Thyroid gland (tissue), 4 donors: Measurements from ENCODE around the gene MESD. TPM values are rescaled to one million over a fixed set of nuclear protein-coding genes. Genes with fewer than 3 reads are reported as not detected.

ENCODE experiments used
- DNase-seq, 2 donors: peaks; one replicate each; pipeline ENCODE4 v3.0.0-alpha.2; 2019
- H3K27ac ChIP-seq, 3 donors: fragments of 200-600 bp; sonication (generic); 1 replicate in 2 of 3; 2 replicates in 1 of 3; pipeline ENCODE4 v1.5.1; 2016 to 2019; ENCODE audit warnings: mild to moderate bottlenecking in 1 of 3, moderate library complexity in 1 of 3
- H3K27me3 ChIP-seq: fragments of 200-600 bp; sonication (generic); one replicate; pipeline ENCODE4 v1.5.1; 2019
- H3K36me3 ChIP-seq, 2 donors: fragments of 200-600 bp; sonication (generic); one replicate each; pipeline ENCODE4 v1.5.1; 2016 to 2019
- H3K4me1 ChIP-seq, 2 donors: fragments of 200-600 bp; sonication (generic); one replicate each; pipeline ENCODE4 v1.5.1; 2017 to 2019
- H3K4me3 ChIP-seq, 3 donors: fragments of 200-600 bp; sonication (generic); replicated peaks in 1 of 3; 1 replicate in 2 of 3; 2 replicates in 1 of 3; pipeline ENCODE4 v1.5.1; 2016; ENCODE audit warnings: mild to moderate bottlenecking in 1 of 3
- H3K9me3 ChIP-seq: fragments of 200-600 bp; sonication (generic); one replicate; pipeline ENCODE4 v1.5.1; 2017
- CTCF ChIP-seq, 6 experiments: fragments of 200-600 bp in 3 of 6; fragments of 450-650 bp in 3 of 6; sonication (generic) in 3 of 6; IDR thresholded peaks; one replicate each; pipeline ENCODE4 v1.5.1; 2016 to 2019; ENCODE audit warnings: antibody characterized with exemption in 6 of 6, mild to moderate bottlenecking in 2 of 6, inconsistent platforms in 1 of 6, moderate library complexity in 1 of 6
- POLR2A ChIP-seq, 2 donors: fragments of 450-650 bp; IDR thresholded peaks; one replicate each; pipeline ENCODE4 v1.6.1; 2017; ENCODE audit warnings: antibody characterized with exemption in 2 of 2, mild to moderate bottlenecking in 2 of 2, moderate library complexity in 1 of 2
- WGBS, 2 donors: methylation state at CpG; one replicate each; pipeline ENCODE4 v1.1.5; 2017; 5-methylcytosine and 5-hydroxymethylcytosine counted together
- intact Hi-C: fragments of 100-400 bp; cut with DNase I; formaldehyde crosslinking; loops from one replicate; pipeline ENCODE4 v1.15.1; 2023
- total RNA-seq, 4 donors: library from RNA; depleted of rRNA; stranded (reverse); fragments of >200 nt; gene quantifications; one replicate each; pipeline ENCODE4 v1.2.3, GENCODE V29; 2016

MESD gene
- total RNA-seq, 4 donors from 2014 or later, result 53.7 to 74.6 (median 70.9) TPM

DNA sequence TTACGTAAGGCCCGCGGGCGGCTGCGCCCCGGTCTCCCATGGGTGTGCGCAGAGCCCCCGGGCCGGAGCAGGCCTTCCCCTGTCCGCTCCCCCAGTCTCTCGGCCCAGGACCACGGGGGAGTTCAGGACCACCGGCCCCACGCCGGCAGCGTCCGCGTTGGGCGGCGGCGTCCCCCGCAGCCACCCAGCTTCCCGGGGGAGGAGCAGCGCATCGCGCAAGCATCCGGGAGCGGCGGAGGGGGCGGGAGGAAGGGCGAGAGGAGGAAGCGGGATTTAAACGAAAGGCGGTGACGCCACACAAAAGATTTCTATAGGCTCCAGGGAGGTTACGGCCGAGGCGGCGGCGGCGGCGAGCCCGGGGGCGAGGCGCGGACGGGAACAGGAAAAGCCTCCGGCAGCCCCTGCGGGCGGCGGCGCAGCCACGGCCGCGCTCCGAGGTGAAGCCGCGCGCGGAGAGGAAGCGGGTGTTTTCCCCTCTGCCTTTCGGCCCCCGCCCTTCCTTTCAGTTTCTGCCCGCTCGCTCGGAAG, 11.1 kb upstream of the MESD start, which contains the start of gene TLNRD1:
Gene TLNRD1, plus strand, starts transcription at position 300 of the 528 bp plus-strand sequence. CDS start 1,349 bp downstream, outside the sequence.
- DNase-seq, result peak; percentile 77
- 0% methylated on average over 36 to 37 of the region's 66 CpGs for WGBS, 2 donors
- peaks cover 0 to 5% of the 10 kb centered on the region in 2 donors for H3K36me3 ChIP-seq
- H3K4me3 ChIP-seq, result peak within 1 kb of the TSS; percentile 64 to 90 (median 87)
- H3K27me3 ChIP-seq, result no peaks in the 10 kb centered on the region
- no peaks in the 10 kb centered on the region for H3K9me3 ChIP-seq
- TF ChIP-seq CTCF (IDR thresholded peaks at IDR 0.05) (no peak), POLR2A (IDR thresholded peaks at IDR 0.05) (peak; percentile 35 to 72)
- peak within 1 kb of the TSS; percentile 83 to 96 (median 92) for H3K27ac ChIP-seq
- intact Hi-C loops, result no loop called here
- peaks cover 5 to 16% of the 10 kb centered on the region in 2 donors for H3K4me1 ChIP-seq

- no peak for DNase-seq
- H3K27me3 ChIP-seq, result no peaks in the 10 kb centered on the region
- H3K36me3 ChIP-seq, result peaks cover 0 to 5% of the 10 kb centered on the region in 2 donors
- no peak for TF ChIP-seq CTCF (IDR thresholded peaks at IDR 0.05)
- no peak for TF ChIP-seq POLR2A (IDR thresholded peaks at IDR 0.05)
- peak overlapping the region; percentile 83 to 96 (median 92) for H3K27ac ChIP-seq
- H3K4me3 ChIP-seq, result peak overlapping the region; percentile 64 to 90 (median 87)
- no peaks in the 10 kb centered on the region for H3K9me3 ChIP-seq
- peaks cover 5 to 16% of the 10 kb centered on the region in 2 donors for H3K4me1 ChIP-seq
- WGBS, 2 donors, result 8 to 18% methylated on average over 18 to 21 of the region's 21 CpGs
- intact Hi-C loops, result no loop called here
Measured at GRCh38 chr15:81000144-81000623, 10.6 kb upstream of the MESD start.

- WGBS, 2 donors, result 79 to 82% methylated on average over 13 of the region's 13 CpGs
- intact Hi-C loops, result no loop called here
- Histone ChIP-seq H3K9me3 (no peaks in the 10 kb centered on the region), H3K27me3 (no peaks in the 10 kb centered on the region), H3K4me3 (no peak overlapping the region), H3K27ac (peak overlapping the region in 2 of 3 donors; percentile 92 to 96), H3K36me3 (peaks cover 0 to 5% of the 10 kb centered on the region in 2 donors), H3K4me1 (peaks cover 5 to 16% of the 10 kb centered on the region in 2 donors)
- TF ChIP-seq POLR2A (IDR thresholded peaks at IDR 0.05) (no peak), CTCF (IDR thresholded peaks at IDR 0.05) (no peak)
- no peak for DNase-seq
Measured at GRCh38 chr15:80999623-81000036, 10.0 kb upstream of the MESD start.

- H3K9me3 ChIP-seq, result no peaks in the 10 kb centered on the region
- H3K36me3 ChIP-seq, result peaks cover 0 to 5% of the 10 kb centered on the region in 2 donors
- no peak for TF ChIP-seq CTCF (IDR thresholded peaks at IDR 0.05)
- TF ChIP-seq POLR2A (IDR thresholded peaks at IDR 0.05), result no peak
- H3K4me3 ChIP-seq, result no peak overlapping the region
- no peak overlapping the region for H3K27ac ChIP-seq
- intact Hi-C loops, result no loop called here
- 53 to 59% methylated on average over 1 of the region's 1 CpG for WGBS, 2 donors
- H3K27me3 ChIP-seq, result no peaks in the 10 kb centered on the region
- DNase-seq, result no peak
- peaks cover 5 to 13% of the 10 kb centered on the region in 2 donors for H3K4me1 ChIP-seq
Measured at GRCh38 chr15:80998251-80998650, 8.6 kb upstream of the MESD start.

GRCh38 chr15:80997692-80998091, 8.1 kb upstream of the MESD start:
- Histone ChIP-seq H3K4me1 (peaks cover 5 to 8% of the 10 kb centered on the region in 2 donors), H3K27me3 (no peaks in the 10 kb centered on the region), H3K4me3 (no peak overlapping the region), H3K9me3 (no peaks in the 10 kb centered on the region), H3K36me3 (peaks cover 0 to under 1% of the 10 kb centered on the region in 2 donors), H3K27ac (no peak overlapping the region)
- DNase-seq, result no peak
- intact Hi-C loops, result no loop called here
- TF ChIP-seq CTCF (IDR thresholded peaks at IDR 0.05) (no peak), POLR2A (IDR thresholded peaks at IDR 0.05) (no peak)
- WGBS, 2 donors, result 97 to 100% methylated on average over 1 of the region's 1 CpG
